IMR-90 (cell line): ENCODE data around the gene CAPN5. TPM values are rescaled to one million over a fixed set of nuclear protein-coding genes. Genes with fewer than 3 reads are reported as not detected.

Experiments
- ATAC-seq: fragments of 200-7000 bp; cut with Tn5 transposase; 2 replicates; pipeline ENCODE4 v1.9.1; 2020; ENCODE audit warnings: low read depth, mild to moderate bottlenecking, moderate library complexity
- BruUV-seq: library from RNA; stranded (reverse); fragments of 400-500 nt; replicated peaks from 2 replicates; lab custom pipeline; 2021; lab: Mats Ljungman, UMichigan
- CTCF ChIA-PET: fragments of 300-600 bp; formaldehyde crosslinking; extraction: SDS; loops from one replicate; lab custom pipeline; 2021; ENCODE audit warnings: antibody characterized with exemption; lab: Yijun Ruan, JAX
- POLR2A ChIA-PET: fragments of 300-600 bp; sonication (Branson Sonifier 250); formaldehyde crosslinking; loops from one replicate; lab custom pipeline; 2022; ENCODE audit warnings: antibody characterized with exemption; ENCODE audit not compliant: unreplicated experiment; lab: Charles Lee
- DNase-seq: peaks from one replicate; pipeline ENCODE4 v3.0.0; 2013
- H2AFZ ChIP-seq: replicated peaks from 2 replicates; pipeline ENCODE3; 2013; ENCODE audit warnings: low read length, mild to moderate bottlenecking; ENCODE audit not compliant: poor library complexity
- H2AK5ac ChIP-seq: 2 replicates; pipeline ENCODE4 v1.6.1; 2013; ENCODE audit warnings: low read depth, low read length, inconsistent platforms
- H2AK9ac ChIP-seq: replicated peaks from 2 replicates; pipeline ENCODE3; 2013; ENCODE audit warnings: mild to moderate bottlenecking, low read depth, low read length, moderate library complexity; ENCODE audit not compliant: poor library complexity
- H2BK120ac ChIP-seq: 2 replicates; pipeline ENCODE4 v1.6.1; 2013; ENCODE audit warnings: low read depth, low read length, inconsistent platforms
- H2BK15ac ChIP-seq: 3 replicates; pipeline ENCODE4 v1.6.1; 2013; ENCODE audit warnings: low read depth, low read length, inconsistent platforms
- H2BK20ac ChIP-seq: 2 replicates; pipeline ENCODE4 v1.6.1; 2013; ENCODE audit warnings: low read depth, mild to moderate bottlenecking, inconsistent platforms, low read length, moderate library complexity
- H2BK5ac ChIP-seq: 2 replicates; pipeline ENCODE4 v1.6.1; 2013; ENCODE audit warnings: mild to moderate bottlenecking, low read depth, low read length, inconsistent platforms; ENCODE audit not compliant: poor library complexity, severe bottlenecking
- H3K14ac ChIP-seq: replicated peaks from 2 replicates; pipeline ENCODE4 v1.6.1; 2013; ENCODE audit warnings: low read depth, low read length, inconsistent platforms
- H3K18ac ChIP-seq: 2 replicates; pipeline ENCODE4 v1.6.1; 2013; ENCODE audit warnings: low read depth, low read length, control low read depth
- H3K23ac ChIP-seq: 2 replicates; pipeline ENCODE4 v1.6.1; 2013; ENCODE audit warnings: low read depth, low read length, inconsistent platforms
- H3K27ac ChIP-seq: 2 replicates; pipeline ENCODE4 v1.5.1; 2013; ENCODE audit warnings: mild to moderate bottlenecking, control low read depth, low read length; ENCODE audit not compliant: insufficient read depth
- H3K27me3 ChIP-seq: 2 replicates; pipeline ENCODE4 v1.6.1; 2013; ENCODE audit warnings: low read length; ENCODE audit not compliant: control insufficient read depth, insufficient read depth
- H3K36me3 ChIP-seq: 2 replicates; pipeline ENCODE4 v1.6.1; 2013; ENCODE audit warnings: low read length, mixed read lengths; ENCODE audit not compliant: control insufficient read depth, insufficient read depth
- H3K4ac ChIP-seq: 2 replicates; pipeline ENCODE4 v1.6.1; 2013; ENCODE audit warnings: low read depth, low read length, inconsistent platforms
- H3K4me1 ChIP-seq: 2 replicates; pipeline ENCODE4 v1.6.1; 2013; ENCODE audit warnings: low read length, mixed read lengths; ENCODE audit not compliant: control insufficient read depth, insufficient read depth
- H3K4me2 ChIP-seq: 2 replicates; pipeline ENCODE4 v1.6.1; 2013; ENCODE audit warnings: low read depth, mild to moderate bottlenecking, control low read depth, low read length, moderate library complexity
- H3K4me3 ChIP-seq: 2 replicates; pipeline ENCODE4 v1.5.1; 2013; ENCODE audit warnings: low read depth, mild to moderate bottlenecking, control low read depth, low read length, moderate library complexity; ENCODE audit not compliant: insufficient read depth
- H3K56ac ChIP-seq: 2 replicates; pipeline ENCODE4 v1.6.1; 2013; ENCODE audit warnings: low read length, inconsistent platforms; ENCODE audit not compliant: insufficient read depth; ENCODE audit errors: extremely low read depth
- H3K79me1 ChIP-seq, 2 experiments: 2 replicates each; pipeline ENCODE4 v1.6.1; 2013; ENCODE audit warnings: low read length in 2 of 2, inconsistent platforms in 1 of 2, low read depth in 1 of 2
- H3K9ac ChIP-seq: 2 replicates; pipeline ENCODE4 v1.6.1; 2013; ENCODE audit warnings: low read depth, low read length, control low read depth
- H3K9me1 ChIP-seq: 2 replicates; pipeline ENCODE4 v1.6.1; 2013; ENCODE audit warnings: low read length, inconsistent platforms; ENCODE audit not compliant: insufficient read depth
- H3K9me3 ChIP-seq: 2 replicates; pipeline ENCODE4 v1.6.1; 2013; ENCODE audit warnings: low read length; ENCODE audit not compliant: control insufficient read depth, insufficient read depth
- H4K20me1 ChIP-seq: 2 replicates; pipeline ENCODE4 v1.6.1; 2013; ENCODE audit warnings: low read length, inconsistent platforms; ENCODE audit not compliant: insufficient read depth
- H4K5ac ChIP-seq: 2 replicates; pipeline ENCODE4 v1.6.1; 2013; ENCODE audit warnings: mild to moderate bottlenecking, low read depth, low read length, control low read depth
- H4K8ac ChIP-seq, 2 experiments: 2 replicates each; pipeline ENCODE4 v1.6.1; 2013; ENCODE audit warnings: low read depth in 2 of 2, low read length in 2 of 2, control low read depth in 1 of 2, inconsistent platforms in 1 of 2
- H4K91ac ChIP-seq: 2 replicates; pipeline ENCODE4 v1.6.1; 2013; ENCODE audit warnings: low read depth, low read length, inconsistent platforms; ENCODE audit not compliant: insufficient read depth
- RAD21 ChIP-seq: IDR thresholded peaks from 2 replicates; pipeline ENCODE4 v1.6.1; 2012; ENCODE audit warnings: low read length, improper control_type of control experiment
- WGBS, 2 experiments: methylation state at CpG; one replicate each; pipeline versions ENCODE4 v1.1.5 to v1.1.7; 2013; ENCODE audit warnings: missing lambda C conversion rate in 2 of 2; ENCODE audit not compliant: insufficient read length in 1 of 2; ENCODE audit errors: extremely low coverage in 2 of 2; 5-methylcytosine and 5-hydroxymethylcytosine counted together
- dilution Hi-C: fragments of 300-500 bp; cut with HindIII; formaldehyde crosslinking; loops from one replicate; pipeline ENCODE4 v1.14.3; 2018; ENCODE audit warnings: low sequenced_read_pairs; ENCODE audit not compliant: unreplicated experiment
- in situ Hi-C: fragments of 300-500 bp; cut with MboI; formaldehyde crosslinking; loops from 3 replicates; pipeline ENCODE4 v1.14.3; 2019; ENCODE audit warnings: low sequenced_read_pairs, inconsistent platforms, mixed read lengths
- intact Hi-C: fragments of 100-400 bp; cut with micrococcal nuclease; formaldehyde crosslinking; loops from 2 replicates; pipeline ENCODE4 v1.10.0; 2022
- polyA plus RNA-seq, 3 experiments: library from polyadenylated mRNA; depleted of rRNA; stranded (reverse); fragments of >200 nt; gene quantifications; 2 replicates each; pipeline ENCODE4 v1.2.3, GENCODE V29; 2012; ENCODE audit warnings: low replicate concordance in 1 of 3
- total RNA-seq: library from RNA; depleted of rRNA; stranded (reverse); fragments of >200 nt; gene quantifications from 2 replicates; pipeline ENCODE4 v1.2.3, GENCODE V29; 2012

Gene CAPN5
- total and polyA plus RNA-seq, 2 of the 4 experiments (the other 2 are of a cell fraction): 8.1 to 24.0 TPM

GRCh38 chr11:77040889-77041288 lies 25.9 kb upstream of the CAPN5 start:
- H2BK5ac ChIP-seq: no peak overlapping the region
- no peak overlapping the region for H2BK120ac ChIP-seq
- H3K4me1 ChIP-seq: peaks cover 3% of the 10 kb centered on the region; the same call in 1 of the 2 replicates
- 80% methylated on average over 4 of the region's 13 CpGs; no CpG with 5 or more reads in 1 of the 2 experiments for WGBS, 2 experiments
- ChIA-PET POLR2A (no interaction called here), CTCF (interaction anchor here (2.6 kb wide), 1 partner anchor 121 kb away, joined by 9 read pairs; no protein-coding TSS in a partner anchor)
- H2BK20ac ChIP-seq: no peak overlapping the region
- no peaks in the 10 kb centered on the region for H3K79me1 ChIP-seq
- dilution Hi-C loops (no loop called here), in situ Hi-C loops (loop anchor here (25.0 kb wide), 1 partner anchor 304 kb away; no protein-coding TSS in a partner anchor), intact Hi-C loops (loop anchor here (10.0 kb wide), 2 partner anchors 504 to 574 kb away; no protein-coding TSS in a partner anchor)
- H3K23ac ChIP-seq: no peak overlapping the region
- H3K4me2 ChIP-seq: no peak overlapping the region
- no peak overlapping the region for H3K56ac ChIP-seq
- H2BK15ac ChIP-seq: no peak overlapping the region
- H3K9ac ChIP-seq: no peak overlapping the region
- H2AK9ac ChIP-seq: no peak overlapping the region
- no peak overlapping the region for H2AFZ ChIP-seq
- H3K36me3 ChIP-seq: no peaks in the 10 kb centered on the region
- DNase-seq (no peak), ATAC-seq (no peak)
- no peak overlapping the region for H2AK5ac ChIP-seq
- TF ChIP-seq RAD21: no peak
- H3K27ac ChIP-seq: no peak overlapping the region
- H3K18ac ChIP-seq: no peak overlapping the region
- no peak overlapping the region for H4K5ac ChIP-seq
- no peaks in the 10 kb centered on the region; the same call in 1 of the 2 replicates for H4K20me1 ChIP-seq
- H3K4me3 ChIP-seq: no peak overlapping the region
- no peak overlapping the region for H3K14ac ChIP-seq
- peaks cover 34% of the 10 kb centered on the region for H3K27me3 ChIP-seq
- H3K4ac ChIP-seq: no peak overlapping the region
- BruUV-seq: no TSS peak
- H4K91ac ChIP-seq: no peak overlapping the region
- H3K9me1 ChIP-seq: no peaks in the 10 kb centered on the region; the same call in 1 of the 2 replicates
- H4K8ac ChIP-seq: no peak overlapping the region
- no peaks in the 10 kb centered on the region for H3K9me3 ChIP-seq
